ENCODE data around the gene SLC25A43.
"Not testable (repeated sequence)": the region's sequence is repeated elsewhere in the genome, so short reads cannot be mapped to it uniquely, and the experiment has no call there.

Gene SLC25A43

GRCh38 chrX:119421016-119421705, 22.0 kb downstream of the SLC25A43 start:
- H3K4me3 ChIP-seq (ENCODE audit: low read depth, low read length): no peak overlapping the region
- TF ChIP-seq CTCF (IDR thresholded peaks at IDR 0.05; ENCODE audit: low read depth, low read length, missing control alignments): no peak
- no peak for DNase-seq (ENCODE audit: low read depth)

- TF ChIP-seq CTCF (IDR thresholded peaks at IDR 0.05; ENCODE audit: low read depth, low read length, missing control alignments): no peak
- DNase-seq (ENCODE audit: low read depth): no peak
- no peak overlapping the region for H3K4me3 ChIP-seq (ENCODE audit: low read depth, low read length)
Measured at GRCh38 chrX:119423631-119424030, 24.5 kb downstream of the SLC25A43 start.

GRCh38 chrX:119424999-119425398, 25.9 kb downstream of the SLC25A43 start:
- no peak for TF ChIP-seq CTCF (IDR thresholded peaks at IDR 0.05; ENCODE audit: low read depth, low read length, missing control alignments)
- no peak overlapping the region for H3K4me3 ChIP-seq (ENCODE audit: low read depth, low read length)
- no peak for DNase-seq (ENCODE audit: low read depth)

GRCh38 chrX:119427024-119427794, 28.1 kb downstream of the SLC25A43 start:
- H3K4me3 ChIP-seq (ENCODE audit: low read depth, low read length): no peak overlapping the region
- no peak for TF ChIP-seq CTCF (IDR thresholded peaks at IDR 0.05; ENCODE audit: low read depth, low read length, missing control alignments)
- peak; percentile 21 for DNase-seq (ENCODE audit: low read depth)

- no peak overlapping the region for H3K4me3 ChIP-seq (ENCODE audit: low read depth, low read length)
- TF ChIP-seq CTCF (IDR thresholded peaks at IDR 0.05; ENCODE audit: low read depth, low read length, missing control alignments): no peak
- DNase-seq (ENCODE audit: low read depth): no peak
Measured at GRCh38 chrX:119427795-119428185, 28.7 kb downstream of the SLC25A43 start.

- no peak for DNase-seq (ENCODE audit: low read depth)
- no peak overlapping the region for H3K4me3 ChIP-seq (ENCODE audit: low read depth, low read length)
- no peak for TF ChIP-seq CTCF (IDR thresholded peaks at IDR 0.05; ENCODE audit: low read depth, low read length, missing control alignments)
Measured at GRCh38 chrX:119429471-119429870, 30.3 kb downstream of the SLC25A43 start.

GRCh38 chrX:119441295-119441694, 42.2 kb downstream of the SLC25A43 start:
- H3K4me3 ChIP-seq (ENCODE audit: low read depth, low read length): not testable (repeated sequence)

More at GRCh38 chrX:119441295-119441694, 42.2 kb downstream of the SLC25A43 start:
- DNase-seq (ENCODE audit: low read depth): not testable (repeated sequence)
